T47D (cell line): ENCODE results near the gene PCDHGA2.
"Not testable (repeated sequence)": the region's sequence is repeated elsewhere in the genome, so short reads cannot be mapped to it uniquely, and the experiment has no call there.

ENCODE experiments used
- DNase-seq, 2 experiments: peaks; one replicate each; pipeline versions ENCODE4 v3.0.0 to v3.0.0-alpha.2; 2011 to 2012; ENCODE audit warnings: low read depth in 1 of 2, low spot score in 1 of 2
- JUND ChIP-seq: IDR thresholded peaks from 2 replicates; pipeline ENCODE4 v1.6.1; 2012; ENCODE audit warnings: low read depth
- in situ Hi-C: cut with HindIII; loops from 2 replicates; pipeline ENCODE4 v1.10.0; 2016; ENCODE audit warnings: low sequenced_read_pairs, low pct_unique_long_range_greater_than_20kb

PCDHGA2 gene

DNA sequence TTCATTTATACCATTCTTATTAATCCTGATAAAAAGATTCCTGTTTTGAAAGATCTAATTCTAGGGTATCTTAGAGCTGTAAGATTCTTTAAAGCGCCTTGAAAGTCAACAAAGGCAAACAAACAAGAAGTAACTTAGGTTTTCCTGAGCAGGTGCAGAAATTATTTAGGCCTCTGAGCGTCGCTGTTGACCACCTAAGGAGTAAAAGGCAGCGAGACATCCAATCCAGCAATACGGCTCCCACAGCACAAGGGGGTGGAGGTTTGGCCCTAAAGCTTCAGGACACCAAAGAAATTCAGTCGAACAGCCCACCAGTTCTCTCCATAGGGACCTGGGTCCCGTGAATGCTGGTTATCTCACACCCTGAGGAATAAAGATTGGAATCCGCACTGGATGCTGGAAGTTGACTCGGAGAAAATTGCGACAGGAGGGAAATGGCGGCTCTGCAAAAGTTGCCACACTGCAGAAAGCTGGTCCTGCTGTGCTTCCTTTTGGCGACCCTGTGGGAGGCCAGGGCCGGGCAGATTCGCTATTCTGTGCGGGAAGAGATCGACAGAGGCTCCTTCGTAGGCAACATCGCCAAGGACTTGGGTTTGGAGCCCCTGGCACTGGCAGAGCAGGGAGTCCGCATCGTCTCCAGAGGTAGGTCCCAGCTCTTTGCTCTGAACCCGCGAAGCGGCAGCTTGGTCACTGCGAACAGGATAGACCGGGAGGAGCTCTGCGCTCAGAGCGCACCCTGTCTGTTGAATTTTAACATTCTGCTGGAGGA, at the start of gene PCDHGA2:
Gene PCDHGA2, plus strand, starts transcription at position 223 of the 769 bp plus-strand sequence.
- in situ Hi-C loops = no loop called here
- peak in 1 of 2 experiments; percentile 78 for DNase-seq
- no peak for TF ChIP-seq JUND

DNA sequence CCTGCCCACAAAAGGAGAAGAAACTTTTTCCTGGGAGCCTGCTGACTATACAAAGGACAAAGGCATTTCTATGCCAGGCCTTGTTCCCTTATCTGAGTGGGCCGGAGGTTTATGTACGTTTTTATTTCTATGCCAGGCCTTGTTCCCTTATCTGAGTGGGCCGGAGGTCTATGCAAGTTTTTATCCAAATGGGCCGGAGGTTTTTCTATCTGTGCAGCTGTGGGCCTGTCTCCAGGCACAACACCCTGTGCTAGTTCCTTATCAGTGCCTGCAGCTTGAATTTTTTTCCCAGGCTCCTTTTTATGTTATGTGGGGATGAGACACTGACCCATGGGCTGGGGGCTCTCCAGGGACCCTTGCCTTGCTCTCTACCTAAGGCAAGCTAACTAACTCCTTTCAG, 40.2 kb upstream of the PCDHGA2 start:
- TF ChIP-seq JUND = no peak
- no peak for DNase-seq
- in situ Hi-C loops = no loop called here

DNA sequence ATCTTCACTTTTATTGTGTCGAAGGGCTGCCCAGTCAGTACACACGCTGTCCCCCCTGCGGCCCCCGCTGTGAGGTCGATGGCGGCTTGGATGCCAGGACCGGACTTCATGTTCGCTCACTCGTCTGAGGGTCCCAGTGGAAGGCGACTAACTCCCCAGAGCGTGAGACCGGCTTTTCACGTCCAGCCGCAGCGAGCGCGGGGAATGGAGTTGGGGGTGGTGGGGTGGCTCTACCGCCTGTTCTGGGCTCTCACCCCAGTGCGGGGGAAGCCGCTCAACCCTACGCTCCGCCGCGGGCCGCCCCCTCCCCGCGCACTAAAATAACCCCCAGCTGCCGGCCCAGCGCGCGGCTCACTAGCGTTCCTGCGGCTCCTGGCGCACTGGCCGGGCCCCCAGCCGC, 34.8 kb upstream of the PCDHGA2 start, which contains the start of gene SLC25A2:
Gene SLC25A2, minus strand, starts transcription at position 294 of the 400 bp plus-strand sequence. Its CDS starts 184 bp downstream, at position 110.
- DNase-seq = no peak

DNA sequence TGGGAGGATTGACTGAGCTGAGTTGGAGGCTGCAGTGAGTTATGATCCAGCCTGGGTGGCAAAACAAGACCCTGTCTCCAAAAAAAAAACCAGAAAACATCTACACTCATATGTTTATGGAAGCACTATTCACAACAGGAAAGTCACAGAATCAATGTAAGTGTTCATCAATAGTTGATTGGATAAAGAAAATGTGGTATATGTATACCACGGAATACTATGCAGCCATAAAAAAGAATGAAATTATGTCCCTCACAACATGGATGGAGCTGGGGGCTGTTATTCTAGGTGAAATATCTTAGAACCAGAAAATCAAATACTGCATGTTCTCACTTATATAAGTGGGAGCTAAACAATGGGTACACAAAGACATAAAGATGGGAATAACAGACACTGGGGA, 31.9 kb upstream of the PCDHGA2 start:
- TF ChIP-seq JUND = no peak
- in situ Hi-C loops = no loop called here
- DNase-seq = no peak

More for the DNA sequence above, 34.8 kb upstream of the PCDHGA2 start, which contains the start of gene SLC25A2:
- no peak for TF ChIP-seq JUND
- in situ Hi-C loops = no loop called here

DNA sequence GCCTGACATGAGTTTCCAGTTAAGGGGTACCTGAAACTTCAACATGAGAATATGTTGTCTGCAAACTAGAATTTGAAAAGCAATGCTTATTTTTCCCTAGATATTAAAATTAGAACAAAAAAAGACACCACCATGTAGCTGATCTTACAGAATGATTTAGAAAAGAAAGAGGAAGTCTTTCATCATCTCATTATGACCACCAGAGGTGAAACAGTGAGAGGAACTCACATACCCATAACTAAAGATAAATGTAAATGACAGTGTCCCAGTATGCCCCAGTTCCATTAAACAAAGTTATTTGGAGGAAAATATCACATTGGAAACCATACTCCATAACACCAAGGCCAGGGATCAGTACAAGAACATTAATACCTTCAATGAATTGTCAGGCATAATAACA, 24.8 kb upstream of the PCDHGA2 start:
- no peak for DNase-seq
- TF ChIP-seq JUND = no peak
- in situ Hi-C loops = no loop called here

DNA sequence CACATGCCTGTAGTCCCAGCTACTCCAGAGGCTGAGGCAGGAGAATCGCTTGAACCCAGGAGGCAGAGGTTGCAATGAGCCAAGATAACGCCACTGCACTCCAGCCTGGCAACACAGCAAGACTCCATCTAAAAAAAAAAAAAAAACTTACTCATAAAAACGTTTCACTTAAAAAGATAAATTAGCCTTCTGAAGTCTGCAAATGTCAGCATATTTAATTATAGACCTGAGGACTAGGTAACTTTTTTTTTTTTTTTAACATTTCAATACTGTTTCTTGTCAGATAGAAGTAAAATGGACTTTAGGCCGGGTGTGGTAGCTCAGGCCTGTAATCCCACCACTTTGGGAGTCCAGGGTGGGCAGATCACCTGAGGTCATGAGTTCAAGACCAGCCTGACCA, 21.6 kb upstream of the PCDHGA2 start:
- in situ Hi-C loops, DNase-seq: not testable (repeated sequence)

DNA sequence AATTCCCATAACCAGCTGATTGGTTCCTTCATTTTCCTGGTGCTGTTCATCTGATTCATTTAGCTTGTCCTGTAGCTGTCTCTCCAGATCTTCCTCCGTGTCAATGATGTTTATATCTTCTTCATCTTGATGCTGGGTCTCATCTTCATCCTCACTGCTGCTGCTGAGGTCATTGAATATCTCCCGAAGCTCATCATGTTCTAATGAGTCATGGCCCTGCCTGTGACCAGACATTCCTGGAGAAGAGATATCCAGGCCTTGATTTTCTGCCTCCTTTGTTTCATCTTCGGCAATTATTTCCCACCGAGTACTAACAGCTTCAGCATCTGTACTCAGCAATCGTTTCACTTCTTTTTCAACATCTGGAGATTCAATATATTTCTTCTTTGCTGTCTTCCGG, 19.4 kb upstream of the PCDHGA2 start:
- in situ Hi-C loops = no loop called here
- DNase-seq = no peak
- TF ChIP-seq JUND = no peak

DNA sequence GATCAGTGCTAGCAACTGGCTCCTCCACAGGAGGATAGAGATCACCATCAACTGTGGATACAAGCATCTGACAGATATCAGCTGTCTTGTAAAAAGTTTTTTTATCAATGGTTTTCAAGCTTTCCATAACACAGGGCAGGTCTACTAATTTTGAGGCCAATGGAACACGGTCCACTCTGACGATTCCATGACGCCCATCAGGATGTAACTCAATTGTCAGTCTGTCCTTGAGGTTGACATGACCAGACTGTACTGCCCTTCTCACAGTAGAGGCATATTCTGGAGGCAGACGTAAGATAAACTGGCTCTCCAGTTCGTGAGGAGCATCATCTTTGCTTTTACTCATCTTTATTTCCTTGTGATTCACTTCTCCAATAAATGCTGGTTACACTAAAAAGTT, 18.9 kb upstream of the PCDHGA2 start:
- in situ Hi-C loops = no loop called here
- no peak for DNase-seq
- no peak for TF ChIP-seq JUND

DNA sequence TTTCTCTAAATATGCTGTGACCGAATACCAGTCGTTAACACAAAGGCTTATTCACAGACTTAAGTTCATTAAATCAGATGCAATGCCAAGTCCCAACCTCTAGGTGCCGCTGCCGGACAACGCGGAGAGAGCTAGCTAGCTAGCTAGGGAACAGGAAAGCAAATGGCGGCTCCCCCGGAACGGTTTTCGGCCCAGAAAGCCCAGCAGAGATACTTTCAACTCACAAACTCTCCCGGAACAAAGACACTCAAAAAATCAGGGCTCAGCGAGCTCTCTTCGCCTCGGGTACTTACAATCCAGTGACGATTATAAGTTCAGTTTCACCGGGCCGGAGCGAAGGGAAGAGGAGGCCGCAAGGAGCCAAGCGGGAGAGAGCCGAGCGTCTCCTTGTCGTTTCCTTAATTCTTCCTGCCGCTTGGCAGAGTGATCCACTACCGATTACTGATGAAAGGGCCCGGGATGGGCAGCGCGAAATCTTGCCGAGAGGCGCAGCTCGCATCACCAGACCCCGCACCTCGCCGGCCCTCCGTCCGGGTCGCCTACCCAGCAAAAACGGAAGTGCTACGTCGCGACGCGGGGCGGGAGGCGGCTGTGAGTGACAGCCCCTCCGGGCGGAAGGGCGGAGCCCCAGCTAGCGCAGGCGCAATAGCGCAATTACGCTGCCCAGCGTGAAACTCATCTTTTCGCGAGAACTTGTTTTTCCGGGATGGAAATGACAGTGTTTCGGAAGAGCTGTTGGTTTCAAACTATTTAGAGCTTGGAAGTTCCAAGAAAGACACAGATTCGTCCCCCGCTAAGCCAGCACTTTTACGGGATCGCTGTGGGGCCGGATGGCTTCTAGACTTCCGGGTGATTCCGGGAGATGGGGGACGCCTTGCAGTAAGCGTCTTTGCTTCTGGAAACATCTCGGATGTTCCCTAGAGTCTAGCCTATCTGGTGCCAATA, 18.1 kb upstream of the PCDHGA2 start, which contains the start of gene TAF7:
Gene TAF7, minus strand, starts transcription at position 560 of the 945 bp plus-strand sequence. CDS start 740 bp downstream, outside the sequence.
- in situ Hi-C loops = no loop called here
- no peak for TF ChIP-seq JUND
- DNase-seq = peak; percentile 80 to 98

DNA sequence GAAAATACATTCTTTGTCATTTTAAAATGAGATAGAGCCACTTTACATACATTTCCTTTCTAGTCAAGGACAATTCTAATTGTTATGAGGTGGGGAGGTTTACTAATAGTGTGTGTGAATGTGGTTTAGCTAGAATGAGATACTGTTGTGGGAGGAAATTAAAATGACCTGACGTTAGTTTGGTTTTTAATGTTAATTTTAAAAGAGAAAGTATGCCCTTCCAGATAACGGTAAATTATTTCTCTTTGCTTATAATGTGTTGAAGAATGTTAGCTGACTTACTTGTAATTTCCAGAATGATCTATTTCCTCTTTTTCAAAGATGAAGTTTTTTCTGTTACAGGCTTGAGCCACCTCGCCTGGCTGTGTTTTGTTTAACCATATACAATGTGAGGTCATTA, 16.3 kb upstream of the PCDHGA2 start:
- TF ChIP-seq JUND = no peak
- in situ Hi-C loops = no loop called here
- DNase-seq = no peak

DNA sequence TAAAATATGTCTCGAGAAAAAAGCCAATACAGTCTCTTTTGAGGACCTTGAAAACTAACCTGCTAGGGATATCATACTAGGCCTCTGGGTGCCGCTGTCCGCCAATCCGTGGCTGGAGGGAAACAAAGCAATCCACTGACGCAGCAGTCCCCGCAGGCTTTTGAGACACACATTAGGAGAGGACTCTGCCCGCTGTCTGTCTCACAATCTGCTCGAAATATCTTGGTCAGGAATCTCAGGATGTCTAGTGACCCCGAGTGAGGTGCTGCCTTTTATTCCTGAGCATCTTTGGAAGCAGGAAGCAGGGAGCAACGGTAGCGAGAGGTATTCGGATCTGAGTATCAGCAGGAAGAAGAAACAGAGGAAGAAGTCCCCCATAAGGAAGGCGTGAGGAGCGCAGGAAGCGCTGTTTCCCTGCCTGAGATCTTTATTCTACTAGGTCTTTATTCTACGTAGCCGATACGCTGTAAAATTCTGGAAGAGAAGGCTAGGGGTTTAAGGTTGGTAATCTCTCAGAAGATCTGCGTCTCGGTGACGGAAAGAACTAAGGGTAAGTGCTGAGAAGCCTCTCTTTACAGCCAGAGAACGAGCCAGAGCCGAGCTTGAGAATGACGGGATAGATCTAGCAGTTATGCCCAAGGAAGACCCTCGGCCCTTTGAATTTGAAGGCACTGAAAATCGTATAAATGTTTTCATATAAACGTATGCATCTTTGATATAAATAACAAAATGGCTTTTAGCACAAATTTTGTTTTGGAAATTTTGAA, 12.3 kb upstream of the PCDHGA2 start:
- in situ Hi-C loops = no loop called here
- DNase-seq = peak; percentile 67 to 91
- TF ChIP-seq JUND = no peak

DNA sequence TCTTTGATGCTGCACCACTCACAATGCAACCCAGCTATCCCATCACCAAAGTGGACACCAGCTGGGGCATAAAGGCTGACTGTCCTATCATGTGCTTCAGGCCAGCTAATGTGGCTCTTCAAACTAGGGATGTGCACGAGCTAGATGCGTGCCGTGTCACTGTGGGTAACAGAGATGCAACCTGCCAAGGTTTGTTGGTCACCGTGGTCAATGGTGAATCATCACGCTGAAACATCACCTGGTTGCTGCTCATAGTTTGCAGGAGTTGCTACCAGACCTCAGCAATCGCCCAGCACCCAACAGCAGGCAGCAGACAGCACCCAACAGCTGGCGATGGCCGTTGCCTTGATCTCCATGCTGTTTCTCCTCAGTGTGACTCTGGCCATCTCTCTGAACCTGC, 10.3 kb upstream of the PCDHGA2 start:
- DNase-seq = no peak
- no peak for TF ChIP-seq JUND
- in situ Hi-C loops = no loop called here
